ENCODE measurements around the gene PATE4.
A peak's percentile ranks its signal among the peaks of the same experiment; 100 is the strongest.

PATE4 gene

GRCh38 chr11:125887373-125888324 lies 54.5 kb downstream of the PATE4 start, which contains the start of gene HYLS1:
HYLS1 (plus strand) TSS chr11:125887668; CDS start chr11:125899369, 11,701 bp downstream.
- Histone ChIP-seq H3K4me1 (ENCODE audit: control insufficient read depth, insufficient read depth, low read length) (no peaks in the 10 kb centered on the region), H3K9me3 (ENCODE audit: control insufficient read depth, insufficient read depth, low read length) (no peaks in the 10 kb centered on the region), H3K4me3 (ENCODE audit: low read length) (peak within 1 kb of the TSS; percentile 70), H3K36me3 (ENCODE audit: control insufficient read depth, insufficient read depth, low read length) (no peaks in the 10 kb centered on the region), H3K27me3 (ENCODE audit: control insufficient read depth, insufficient read depth, low read length) (no peaks in the 10 kb centered on the region), H3K27ac (ENCODE audit: low read length) (no peak within 1 kb of the TSS)
- DNase-seq (ENCODE audit: low read depth, low spot score): no peak
- no CpG with 5 or more reads among the region's 91 CpGs for WGBS (ENCODE audit: insufficient coverage, insufficient read length)

Data from iPS DF 6.9 (cell line).